Measurements from ENCODE around the gene TYSND1.

DNA sequence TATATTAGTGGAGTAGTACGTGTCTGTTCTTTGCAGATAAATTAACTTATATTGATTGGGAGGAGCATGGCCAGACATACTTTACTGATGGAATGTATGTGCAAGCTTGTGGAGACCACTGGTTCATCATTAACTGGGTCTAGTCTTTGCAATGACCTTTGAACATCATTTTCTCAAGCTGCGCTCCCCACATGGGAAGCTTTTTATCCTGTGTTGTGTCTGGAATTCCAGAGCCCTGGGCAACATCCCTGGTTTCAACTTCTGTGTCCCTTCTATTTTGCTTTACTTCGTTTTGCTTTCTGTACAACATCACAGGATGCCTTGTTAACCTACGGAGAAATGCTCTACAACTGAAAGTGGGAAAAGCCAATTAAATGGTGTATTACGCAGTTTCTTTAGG, 55.5 kb downstream of the TYSND1 start:
- TF ChIP-seq PAX5 (IDR thresholded peaks at IDR 0.05; ENCODE audit: insufficient read depth, low read length, severe bottlenecking) (no peak), POU2F2 (IDR thresholded peaks at IDR 0.05; ENCODE audit: low read depth, low read length) (no peak), POLR2A (IDR thresholded peaks at IDR 0.05; ENCODE audit: low read depth, low read length) (no peak), POLR2AphosphoS5 (IDR thresholded peaks at IDR 0.05; ENCODE audit: low read depth, low read length) (no peak), TAF1 (IDR thresholded peaks at IDR 0.05; ENCODE audit: low read depth, low read length) (no peak)
